ENCODE results near the gene ECM1. TPM values are rescaled to one million over a fixed set of nuclear protein-coding genes. Genes with fewer than 3 reads are reported as not detected.

Gene ECM1
- total and polyA plus RNA-seq, 2 experiments from 2014 or later, result 0.74 to 1.1 TPM

- no peak overlapping the region for H3K27ac Mint-ChIP-seq
- H3K4me3 ChIP-seq, result no peak overlapping the region
- no peaks in the 10 kb centered on the region for H3K36me3 ChIP-seq (ENCODE audit: insufficient read depth)
- peaks cover 4% of the 10 kb centered on the region for H3F3A ChIP-seq (replicated peaks; ENCODE audit: low read depth)
- peaks cover 15% of the 10 kb centered on the region; the same call in 1 of the 2 replicates for H3K4me1 ChIP-seq (ENCODE audit: insufficient read depth)
- no peak overlapping the region for H2AFZ ChIP-seq
- no peaks in the 10 kb centered on the region; the same call in 2 of the 3 replicates for H3K36me3 Mint-ChIP-seq (ENCODE audit: low read depth)
- TF ChIP-seq ETS1 (IDR thresholded peaks at IDR 0.05), result no peak
- no peak for TF ChIP-seq ZNF114 (CRISPR knock-in tag; IDR thresholded peaks at IDR 0.05)
- TF ChIP-seq EZH2 (IDR thresholded peaks at IDR 0.05; ENCODE audit: low read depth, unreplicated experiment), result no peak
- TF ChIP-seq CTCF (conservative IDR thresholded peaks at IDR 0.05; ENCODE audit: low read depth in 2 of 2), result no peak
- H4K20me1 ChIP-seq (replicated peaks; ENCODE audit: insufficient read depth), result no peaks in the 10 kb centered on the region
- peaks cover 28% of the 10 kb centered on the region for H3K27me3 ChIP-seq (ENCODE audit: insufficient read depth)
- DNase-seq (ENCODE audit: low spot score), result no peak
- no peaks in the 10 kb centered on the region for H3K9me3 Mint-ChIP-seq
- no peaks in the 10 kb centered on the region for H3K9me2 ChIP-seq (ENCODE audit: insufficient read depth)
- H3K27me3 Mint-ChIP-seq (ENCODE audit: insufficient read depth, low read depth, poor library complexity), result peaks cover 26% of the 10 kb centered on the region
- no peak overlapping the region; the same call in 2 of the 3 replicates for H3K4me3 Mint-ChIP-seq
- no peak overlapping the region; the same call in 1 of the 2 replicates for H3K4me2 ChIP-seq
- peaks cover 37% of the 10 kb centered on the region for H3K4me1 Mint-ChIP-seq
- H3K79me2 ChIP-seq (replicated peaks; ENCODE audit: insufficient read depth), result no peaks in the 10 kb centered on the region
- no peak for ATAC-seq
- H3K27ac ChIP-seq (ENCODE audit: low read depth), result no peak overlapping the region
Observed at GRCh38 chr1:150551784-150552127, 43.8 kb downstream of the ECM1 start.

GRCh38 chr1:150552128-150552910 is 44.4 kb downstream of the ECM1 start:
- H3K9me3 Mint-ChIP-seq, result no peaks in the 10 kb centered on the region
- H3K27ac ChIP-seq (ENCODE audit: low read depth), result no peak overlapping the region
- no peak overlapping the region for H3K27ac Mint-ChIP-seq
- TF ChIP-seq STAT1 (IDR thresholded peaks at IDR 0.05; ENCODE audit: unreplicated experiment) (no peak), POLR2AphosphoS5 (IDR thresholded peaks at IDR 0.05; ENCODE audit: low read depth) (no peak), CTCF (conservative IDR thresholded peaks at IDR 0.05; ENCODE audit: low read depth in 2 of 2) (no peak), CREB1 (CRISPR knock-in tag; IDR thresholded peaks at IDR 0.05; ENCODE audit: low read depth) (no peak), ZNF462 (CRISPR knock-in tag; IDR thresholded peaks at IDR 0.05) (no peak), NANOG (IDR thresholded peaks at IDR 0.05; ENCODE audit: borderline replicate concordance) (no peak)

More at GRCh38 chr1:150552128-150552910, 44.4 kb downstream of the ECM1 start:
- peaks cover 4% of the 10 kb centered on the region for H3F3A ChIP-seq (replicated peaks; ENCODE audit: low read depth)
- DNase-seq (ENCODE audit: low spot score), result no peak
- no peaks in the 10 kb centered on the region for H4K20me1 ChIP-seq (replicated peaks; ENCODE audit: insufficient read depth)
- peaks cover 37% of the 10 kb centered on the region for H3K4me1 Mint-ChIP-seq
- no peaks in the 10 kb centered on the region; the same call in 2 of the 3 replicates for H3K36me3 Mint-ChIP-seq (ENCODE audit: low read depth)
- no peaks in the 10 kb centered on the region for H3K79me2 ChIP-seq (replicated peaks; ENCODE audit: insufficient read depth)
- H3K27me3 ChIP-seq (ENCODE audit: insufficient read depth), result peaks cover 22% of the 10 kb centered on the region
- H3K4me3 ChIP-seq, result no peak overlapping the region
- no peaks in the 10 kb centered on the region for H3K9me2 ChIP-seq (ENCODE audit: insufficient read depth)
- no peak overlapping the region; the same call in 2 of the 3 replicates for H3K4me3 Mint-ChIP-seq
- no peaks in the 10 kb centered on the region for H3K36me3 ChIP-seq (ENCODE audit: insufficient read depth)
- no peak overlapping the region; the same call in 1 of the 2 replicates for H3K4me2 ChIP-seq
- no peak for ATAC-seq
- peaks cover 21% of the 10 kb centered on the region for H3K27me3 Mint-ChIP-seq (ENCODE audit: insufficient read depth, low read depth, poor library complexity)
- no peak overlapping the region for H2AFZ ChIP-seq
- H3K4me1 ChIP-seq (ENCODE audit: insufficient read depth), result peaks cover 15% of the 10 kb centered on the region; the same call in 1 of the 2 replicates
